B cell (primary cell): ENCODE data around the gene RASGRF2.

Experiments used
- CTCF ChIP-seq: fragments of 200-600 bp; IDR thresholded peaks from one replicate; pipeline ENCODE4 v1.8.0; 2022; ENCODE audit warnings: antibody characterized with exemption, mild to moderate bottlenecking
- EZH2 ChIP-seq: IDR thresholded peaks from 2 replicates; pipeline ENCODE4 v1.6.1; 2012; ENCODE audit warnings: borderline replicate concordance, low read depth, mild to moderate bottlenecking, moderate library complexity, low read length; ENCODE audit not compliant: insufficient read depth, poor library complexity, severe bottlenecking

- no peak for TF ChIP-seq EZH2
- TF ChIP-seq CTCF, result no peak
These were observed 185.3 kb downstream of the RASGRF2 start for GRCh38 chr5:81145329-81145935.
